ENCODE results near the gene UBP1. TPM values are rescaled to one million over a fixed set of nuclear protein-coding genes. Genes with fewer than 3 reads are reported as not detected.

UBP1 gene
- polyA plus RNA-seq, 1 of the 3 experiments (the other 2 are of a cell fraction) = 45.5 TPM

DNA sequence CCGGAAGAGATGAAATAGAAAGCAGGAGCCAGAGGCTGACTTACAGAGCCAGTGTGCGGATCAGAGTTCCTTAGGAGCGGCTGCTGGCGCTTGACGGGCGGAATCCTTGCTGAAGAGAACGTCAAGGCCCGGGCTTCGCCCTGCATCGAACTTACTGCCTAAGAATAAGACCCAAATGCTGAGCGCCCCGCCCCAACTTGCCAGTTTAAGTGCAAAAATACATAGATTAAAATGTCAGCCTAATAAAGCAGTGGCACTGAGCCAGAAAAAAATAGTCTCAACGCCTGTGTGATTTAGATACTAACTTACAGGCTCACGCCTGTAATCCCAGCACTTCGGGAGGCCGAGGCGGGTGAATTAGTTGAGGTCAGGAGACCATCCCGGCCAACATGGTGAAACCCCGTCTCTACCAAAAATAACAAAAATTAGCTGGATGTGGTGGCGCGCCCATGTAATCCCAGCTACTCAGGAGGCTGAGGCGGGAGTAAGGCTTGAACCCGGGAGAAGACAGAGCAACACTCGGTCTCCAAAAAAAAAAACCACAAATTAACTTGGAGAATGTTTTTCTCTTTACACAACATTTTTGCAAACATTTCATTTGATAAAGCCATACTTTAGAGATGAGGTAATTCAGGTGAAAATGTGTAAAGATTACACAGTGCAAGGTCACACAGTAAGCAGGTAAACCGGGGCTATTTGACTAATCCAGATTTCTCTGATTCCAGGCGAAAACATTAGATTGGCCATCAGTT is 1.2 kb upstream of the UBP1 start:
- no peaks in the 10 kb centered on the region for H3K9me3 ChIP-seq
- H3K27me3 ChIP-seq (ENCODE audit: insufficient read depth) = no peaks in the 10 kb centered on the region
- H2AFZ ChIP-seq (ENCODE audit: low read depth) = peak overlapping the region; percentile 95
- no peaks in the 10 kb centered on the region for H3K36me3 ChIP-seq (replicated peaks in 1 of 2; ENCODE audit: control insufficient read depth in 1 of 2, insufficient read depth in 2 of 2, low read length in 1 of 2)
- CTCF ChIA-PET = interaction anchor here (1.2 to 2.6 kb wide), 2 partner anchors 68 to 346 kb away, joined by 5 to 10 read pairs; no protein-coding TSS in a partner anchor
- peak overlapping the region; percentile 99 for H3K27ac ChIP-seq (ENCODE audit: low read depth in 2 of 2, low read length in 1 of 2)
- peak overlapping the region; percentile 80 for H3K9ac ChIP-seq
- peaks cover 32% of the 10 kb centered on the region for H4K20me1 ChIP-seq (ENCODE audit: insufficient read depth)
- peaks cover 32% of the 10 kb centered on the region for H3F3A ChIP-seq (replicated peaks; ENCODE audit: insufficient read depth)
- H3K4me3 ChIP-seq (ENCODE audit: low read depth in 2 of 2, low read length in 1 of 2) = peak overlapping the region; percentile 65 to 78
- peak; percentile 44 for TF ChIP-seq NFIC (IDR thresholded peaks at IDR 0.05; ENCODE audit: borderline replicate concordance)
- TF ChIP-seq, protein P1, sequence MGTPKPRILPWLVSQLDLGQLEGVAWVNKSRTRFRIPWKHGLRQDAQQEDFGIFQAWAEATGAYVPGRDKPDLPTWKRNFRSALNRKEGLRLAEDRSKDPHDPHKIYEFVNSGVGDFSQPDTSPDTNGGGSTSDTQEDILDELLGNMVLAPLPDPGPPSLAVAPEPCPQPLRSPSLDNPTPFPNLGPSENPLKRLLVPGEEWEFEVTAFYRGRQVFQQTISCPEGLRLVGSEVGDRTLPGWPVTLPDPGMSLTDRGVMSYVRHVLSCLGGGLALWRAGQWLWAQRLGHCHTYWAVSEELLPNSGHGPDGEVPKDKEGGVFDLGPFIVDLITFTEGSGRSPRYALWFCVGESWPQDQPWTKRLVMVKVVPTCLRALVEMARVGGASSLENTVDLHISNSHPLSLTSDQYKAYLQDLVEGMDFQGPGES (IDR thresholded peaks at IDR 0.05; ENCODE audit: low read depth, low read length) = no peak
- POLR2A ChIA-PET = interaction anchor here (1.0 to 1.3 kb wide), 3 partner anchors 60 to 217 kb away, joined by 3 to 4 read pairs (median 3); no protein-coding TSS in a partner anchor
- H3K79me2 ChIP-seq (ENCODE audit: insufficient read depth) = peaks cover 34% of the 10 kb centered on the region
- DNase-seq = no peak
- no peaks in the 10 kb centered on the region for H3K9me2 ChIP-seq
- WGBS (ENCODE audit: low lambda C conversion rate) = 16% methylated on average over 26 of the region's 26 CpGs
- H3K4me2 ChIP-seq = peak overlapping the region; percentile 77
- peaks cover 12 to 13% of the 10 kb centered on the region in 2 experiments; a peak in 3 of 4 replicates for H3K4me1 ChIP-seq (ENCODE audit: control insufficient read depth in 1 of 2, insufficient read depth in 2 of 2, low read depth in 1 of 2, low read length in 1 of 2)

DNA sequence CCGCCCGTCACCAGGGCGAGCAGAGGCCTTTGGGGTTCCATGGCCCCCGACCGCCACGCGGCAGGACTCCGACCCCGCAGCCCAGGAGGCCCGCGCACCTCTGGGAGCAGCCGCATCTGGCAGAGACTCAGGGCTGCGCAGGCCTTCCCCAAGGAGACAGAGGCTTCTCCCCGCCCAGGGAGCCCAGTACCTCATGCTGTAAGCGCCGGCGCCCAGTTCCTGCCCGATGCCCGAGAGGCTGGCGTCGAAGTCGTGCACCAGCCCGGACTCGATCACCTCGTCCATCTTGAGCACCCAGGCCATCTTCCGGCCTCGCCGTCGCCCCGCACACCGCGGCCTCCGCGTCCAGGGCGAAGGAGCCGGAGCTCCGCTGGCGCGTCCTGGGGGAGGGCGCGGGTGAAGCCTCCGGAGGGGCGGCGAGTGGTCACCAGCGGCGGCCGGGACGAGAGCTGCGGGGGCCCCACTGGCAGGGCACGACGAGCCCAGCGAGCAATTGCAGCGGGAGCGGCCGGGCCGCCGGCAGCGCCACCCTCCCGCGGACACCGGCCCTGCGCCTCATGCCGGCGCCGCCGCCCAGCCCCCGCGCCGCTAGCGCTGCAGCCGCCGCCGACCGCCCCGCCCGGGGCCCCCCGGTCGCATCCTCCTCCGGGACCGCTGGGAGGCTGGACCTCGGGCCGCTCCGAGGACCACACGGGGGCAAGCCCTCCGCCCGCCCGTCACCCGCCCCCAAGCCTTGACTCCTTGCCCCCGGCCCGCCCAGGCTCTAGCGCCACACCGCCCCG is 468 bp downstream of the UBP1 start:
- ChIA-PET CTCF (interaction anchor here (1.1 to 1.8 kb wide), 4 partner anchors 45 to 348 kb away, joined by 3 to 6 read pairs (median 4); no protein-coding TSS in a partner anchor), POLR2A (interaction anchor here (0.7 to 1.3 kb wide), 2 partner anchors 30 to 162 kb away, joined by 3 read pairs; no protein-coding TSS in a partner anchor)
- H3K36me3 ChIP-seq (replicated peaks in 1 of 2; ENCODE audit: control insufficient read depth in 1 of 2, insufficient read depth in 2 of 2, low read length in 1 of 2) = no peaks in the 10 kb centered on the region

More for the DNA sequence above, 468 bp downstream of the UBP1 start:
- DNase-seq = peak; percentile 84
- Histone ChIP-seq H3F3A (replicated peaks; ENCODE audit: insufficient read depth) (peaks cover 32% of the 10 kb centered on the region), H2AFZ (ENCODE audit: low read depth) (no peak overlapping the region), H3K79me2 (ENCODE audit: insufficient read depth) (peaks cover 51% of the 10 kb centered on the region), H3K27me3 (ENCODE audit: insufficient read depth) (no peaks in the 10 kb centered on the region), H3K9me3 (no peaks in the 10 kb centered on the region), H3K9ac (peak overlapping the region; percentile 88), H3K9me2 (no peaks in the 10 kb centered on the region), H3K27ac (ENCODE audit: low read depth in 2 of 2, low read length in 1 of 2) (peak overlapping the region; percentile 81 to 85), H3K4me1 (ENCODE audit: control insufficient read depth in 1 of 2, insufficient read depth in 2 of 2, low read depth in 1 of 2, low read length in 1 of 2) (peaks cover 16 to 17% of the 10 kb centered on the region in 2 experiments; a peak in 3 of 4 replicates), H3K4me2 (peak overlapping the region; percentile 85), H3K4me3 (ENCODE audit: low read depth in 2 of 2, low read length in 1 of 2) (peak overlapping the region; percentile 78 to 97), H4K20me1 (ENCODE audit: insufficient read depth) (peaks cover 49% of the 10 kb centered on the region)
- WGBS (ENCODE audit: low lambda C conversion rate) = 1% methylated on average over 15 of the region's 93 CpGs
- TF ChIP-seq, protein P2, sequence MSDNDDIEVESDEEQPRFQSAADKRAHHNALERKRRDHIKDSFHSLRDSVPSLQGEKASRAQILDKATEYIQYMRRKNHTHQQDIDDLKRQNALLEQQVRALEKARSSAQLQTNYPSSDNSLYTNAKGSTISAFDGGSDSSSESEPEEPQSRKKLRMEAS (IDR thresholded peaks at IDR 0.05; ENCODE audit: low read depth) = no peak
- 0 out of 2 replicates have a peak, but pooled peaks have one; percentile 5 for TF ChIP-seq GATA2 (CRISPR knock-in tag; IDR thresholded peaks at IDR 0.05)
- TF ChIP-seq NRF1 (IDR thresholded peaks at IDR 0.05; ENCODE audit: low read depth, low read length) = peak; percentile 26; the same call in 1 of the 2 replicates
